ENCODE measurements around the gene WDR27.

The WDR27 gene

DNA sequence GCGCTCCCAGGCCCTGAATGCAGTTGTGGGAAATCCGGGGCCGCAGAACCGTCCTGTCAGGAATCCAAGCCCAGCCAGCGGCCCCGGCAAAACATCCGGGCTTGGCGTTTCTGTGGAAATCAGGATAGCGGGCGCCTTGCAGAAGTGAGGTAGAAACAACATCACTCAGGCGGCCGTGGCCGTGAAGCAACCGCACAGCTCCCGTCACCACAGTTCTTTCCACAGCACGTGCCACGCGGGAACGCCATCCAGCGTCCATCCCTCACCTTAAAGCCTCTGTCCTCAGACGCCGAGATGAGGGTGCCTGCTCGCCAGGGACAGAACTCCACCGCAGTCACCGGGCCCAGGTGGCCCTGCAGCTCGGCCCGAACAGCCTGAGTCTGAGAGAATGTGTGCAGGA lies 34.1 kb downstream of the WDR27 start:
- H3K27me3 ChIP-seq (ENCODE audit: control insufficient read depth in 1 of 2, insufficient read depth in 2 of 2, low read length in 2 of 2), result no peaks in the 10 kb centered on the region
- H3K36me3 ChIP-seq (ENCODE audit: control insufficient read depth in 1 of 2, insufficient read depth in 2 of 2, low read length in 2 of 2), result peaks cover 19 to 66% of the 10 kb centered on the region in 2 donors
- no peak overlapping the region for H3K4me3 ChIP-seq (ENCODE audit: low read depth in 1 of 2, low read length in 2 of 2)
- H3K9ac ChIP-seq (ENCODE audit: low read depth in 1 of 2, low read length in 2 of 2), result no peak overlapping the region
- H3K4me1 ChIP-seq (ENCODE audit: control insufficient read depth in 1 of 2, insufficient read depth in 2 of 2, low read length in 2 of 2), result no peaks in the 10 kb centered on the region
- H3K9me3 ChIP-seq (ENCODE audit: control insufficient read depth in 1 of 2, low read length in 2 of 2), result no peaks in the 10 kb centered on the region
- H3K27ac ChIP-seq (ENCODE audit: low read depth, low read length), result no peak overlapping the region

DNA sequence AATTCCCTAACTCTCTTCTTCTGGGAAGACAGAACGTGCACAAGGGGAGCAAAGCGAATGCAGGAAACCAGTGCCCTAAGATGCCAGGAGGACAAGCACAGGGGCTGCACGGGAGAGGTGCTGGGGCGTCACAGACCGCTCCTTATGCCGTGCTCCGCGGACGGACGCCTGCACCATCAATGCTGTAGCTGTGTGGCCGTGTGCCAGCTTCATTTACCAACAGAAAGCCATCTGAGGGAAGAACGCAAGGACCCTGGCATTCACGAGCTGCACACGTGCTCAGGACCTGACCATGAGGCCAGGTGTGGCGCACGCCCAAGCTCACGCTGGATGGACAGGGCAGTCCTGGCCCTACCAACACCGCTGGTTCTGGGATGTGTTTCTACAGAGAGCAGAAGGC lies 35.4 kb downstream of the WDR27 start:
- Histone ChIP-seq H3K4me1 (ENCODE audit: control insufficient read depth in 1 of 2, insufficient read depth in 2 of 2, low read length in 2 of 2) (no peaks in the 10 kb centered on the region), H3K36me3 (ENCODE audit: control insufficient read depth in 1 of 2, insufficient read depth in 2 of 2, low read length in 2 of 2) (peaks cover 22 to 60% of the 10 kb centered on the region in 2 donors)

GRCh38 chr6:169665289-169665688 lies 36.5 kb downstream of the WDR27 start:
- H3K27ac ChIP-seq (ENCODE audit: low read depth, low read length), result no peak overlapping the region
- no peak overlapping the region for H3K4me3 ChIP-seq (ENCODE audit: low read depth in 1 of 2, low read length in 2 of 2)
- no peaks in the 10 kb centered on the region for H3K9me3 ChIP-seq (ENCODE audit: control insufficient read depth in 1 of 2, low read length in 2 of 2)
- peaks cover 18 to 52% of the 10 kb centered on the region in 2 donors for H3K36me3 ChIP-seq (ENCODE audit: control insufficient read depth in 1 of 2, insufficient read depth in 2 of 2, low read length in 2 of 2)
- no peak overlapping the region for H3K9ac ChIP-seq (ENCODE audit: low read depth in 1 of 2, low read length in 2 of 2)
- H3K4me1 ChIP-seq (ENCODE audit: control insufficient read depth in 1 of 2, insufficient read depth in 2 of 2, low read length in 2 of 2), result no peaks in the 10 kb centered on the region
- no peaks in the 10 kb centered on the region for H3K27me3 ChIP-seq (ENCODE audit: control insufficient read depth in 1 of 2, insufficient read depth in 2 of 2, low read length in 2 of 2)

More for the DNA sequence above, 35.4 kb downstream of the WDR27 start:
- Histone ChIP-seq H3K9ac (ENCODE audit: low read depth in 1 of 2, low read length in 2 of 2) (no peak overlapping the region), H3K27me3 (ENCODE audit: control insufficient read depth in 1 of 2, insufficient read depth in 2 of 2, low read length in 2 of 2) (no peaks in the 10 kb centered on the region), H3K4me3 (ENCODE audit: low read depth in 1 of 2, low read length in 2 of 2) (no peak overlapping the region), H3K27ac (ENCODE audit: low read depth, low read length) (no peak overlapping the region), H3K9me3 (ENCODE audit: control insufficient read depth in 1 of 2, low read length in 2 of 2) (no peaks in the 10 kb centered on the region)

DNA sequence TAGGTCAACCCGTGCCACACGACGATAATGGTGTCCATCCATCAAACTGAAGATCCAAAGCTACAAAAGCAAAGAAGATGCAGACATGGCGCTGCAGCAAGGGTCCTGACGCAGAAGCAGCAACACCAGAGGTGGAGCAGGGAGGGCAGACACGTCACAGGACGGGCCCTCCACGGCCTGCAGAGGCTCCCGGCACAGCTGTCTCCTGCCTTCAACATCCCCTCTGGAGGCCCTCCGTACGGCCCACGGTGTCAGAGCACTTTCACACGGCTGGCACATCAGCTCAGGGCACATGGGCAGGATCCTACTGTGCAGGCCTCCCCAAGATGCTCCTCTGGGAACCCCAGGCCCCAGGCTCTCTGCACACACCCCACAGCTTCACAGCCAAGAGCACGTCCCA lies 37.6 kb downstream of the WDR27 start:
- H3K4me1 ChIP-seq (ENCODE audit: control insufficient read depth in 1 of 2, insufficient read depth in 2 of 2, low read length in 2 of 2), result no peaks in the 10 kb centered on the region
- peaks cover 18 to 52% of the 10 kb centered on the region in 2 donors for H3K36me3 ChIP-seq (ENCODE audit: control insufficient read depth in 1 of 2, insufficient read depth in 2 of 2, low read length in 2 of 2)

DNA sequence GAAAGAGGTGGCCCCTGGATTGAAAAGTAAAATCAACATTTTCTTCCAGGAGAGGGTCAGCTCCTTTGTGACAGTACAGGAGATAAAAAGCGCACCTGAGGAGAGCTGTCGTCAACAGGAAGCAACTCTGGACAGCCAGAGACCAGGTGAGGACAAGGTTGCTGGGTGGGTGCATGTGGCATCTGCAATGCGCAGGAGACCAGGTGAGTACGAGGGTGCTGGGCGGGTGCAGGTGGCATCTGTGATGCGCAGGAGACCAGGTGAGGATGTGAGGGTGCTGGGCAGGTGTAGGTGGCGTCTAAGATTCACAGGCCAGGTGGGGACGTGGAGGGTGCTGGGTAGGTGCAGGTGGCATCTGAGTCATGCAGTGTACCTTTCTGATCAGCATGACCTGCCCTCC lies 38.4 kb downstream of the WDR27 start:
- H3K27me3 ChIP-seq (ENCODE audit: control insufficient read depth in 1 of 2, insufficient read depth in 2 of 2, low read length in 2 of 2), result no peaks in the 10 kb centered on the region
- H3K9ac ChIP-seq (ENCODE audit: low read depth in 1 of 2, low read length in 2 of 2), result no peak overlapping the region
- no peaks in the 10 kb centered on the region for H3K4me1 ChIP-seq (ENCODE audit: control insufficient read depth in 1 of 2, insufficient read depth in 2 of 2, low read length in 2 of 2)
- no peak overlapping the region for H3K4me3 ChIP-seq (ENCODE audit: low read depth in 1 of 2, low read length in 2 of 2)
- no peak overlapping the region for H3K27ac ChIP-seq (ENCODE audit: low read depth, low read length)
- H3K36me3 ChIP-seq (ENCODE audit: control insufficient read depth in 1 of 2, insufficient read depth in 2 of 2, low read length in 2 of 2), result peaks cover 18 to 52% of the 10 kb centered on the region in 2 donors
- no peaks in the 10 kb centered on the region for H3K9me3 ChIP-seq (ENCODE audit: control insufficient read depth in 1 of 2, low read length in 2 of 2)

More for the DNA sequence above, 37.6 kb downstream of the WDR27 start:
- no peak overlapping the region for H3K9ac ChIP-seq (ENCODE audit: low read depth in 1 of 2, low read length in 2 of 2)
- no peaks in the 10 kb centered on the region for H3K27me3 ChIP-seq (ENCODE audit: control insufficient read depth in 1 of 2, insufficient read depth in 2 of 2, low read length in 2 of 2)
- H3K9me3 ChIP-seq (ENCODE audit: control insufficient read depth in 1 of 2, low read length in 2 of 2), result no peaks in the 10 kb centered on the region
- H3K27ac ChIP-seq (ENCODE audit: low read depth, low read length), result no peak overlapping the region
- H3K4me3 ChIP-seq (ENCODE audit: low read depth in 1 of 2, low read length in 2 of 2), result no peak overlapping the region

GRCh38 chr6:169661391-169661756 lies 40.5 kb downstream of the WDR27 start:
- Histone ChIP-seq H3K4me3 (ENCODE audit: low read depth in 1 of 2, low read length in 2 of 2) (no peak overlapping the region), H3K36me3 (ENCODE audit: control insufficient read depth in 1 of 2, insufficient read depth in 2 of 2, low read length in 2 of 2) (peaks cover 11 to 41% of the 10 kb centered on the region in 2 donors), H3K4me1 (ENCODE audit: control insufficient read depth in 1 of 2, insufficient read depth in 2 of 2, low read length in 2 of 2) (no peaks in the 10 kb centered on the region), H3K27ac (ENCODE audit: low read depth, low read length) (no peak overlapping the region), H3K9me3 (ENCODE audit: control insufficient read depth in 1 of 2, low read length in 2 of 2) (no peaks in the 10 kb centered on the region), H3K27me3 (ENCODE audit: control insufficient read depth in 1 of 2, insufficient read depth in 2 of 2, low read length in 2 of 2) (no peaks in the 10 kb centered on the region), H3K9ac (ENCODE audit: low read depth in 1 of 2, low read length in 2 of 2) (no peak overlapping the region)

DNA sequence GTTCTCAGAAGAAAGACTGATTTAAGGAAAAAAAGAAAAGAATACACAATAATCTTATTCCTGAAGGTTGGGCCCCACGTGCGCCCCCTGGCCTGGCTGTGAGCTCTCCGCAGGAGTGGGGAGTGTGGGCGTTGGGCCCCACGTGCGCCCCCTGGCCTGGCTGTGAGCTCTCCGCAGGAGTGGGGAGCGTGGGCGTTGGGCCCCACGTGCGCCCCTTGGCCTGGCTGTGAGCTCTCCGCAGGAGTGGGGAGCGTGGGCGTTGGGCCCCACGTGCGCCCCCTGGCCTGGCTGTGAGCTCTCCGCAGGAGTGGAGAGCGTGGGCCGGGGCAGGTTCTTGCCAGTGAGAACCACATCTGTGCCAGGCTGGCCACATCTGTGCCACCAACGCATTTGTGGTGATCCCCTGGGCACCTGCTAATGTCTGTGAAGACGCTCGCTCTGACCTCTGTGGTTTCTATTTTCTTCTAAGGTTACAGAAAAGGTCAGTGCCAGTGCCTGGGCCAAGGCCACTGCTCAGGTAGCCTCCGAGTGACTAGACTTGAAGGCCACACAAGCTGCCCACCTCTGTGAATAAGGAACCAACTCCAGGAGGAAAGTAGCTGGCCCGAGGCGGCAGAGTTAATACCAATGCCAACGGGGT lies 41.0 kb downstream of the WDR27 start:
- no peak overlapping the region for H3K9ac ChIP-seq (ENCODE audit: low read depth in 1 of 2, low read length in 2 of 2)
- H3K4me1 ChIP-seq (ENCODE audit: control insufficient read depth in 1 of 2, insufficient read depth in 2 of 2, low read length in 2 of 2), result no peaks in the 10 kb centered on the region
- no peak overlapping the region for H3K4me3 ChIP-seq (ENCODE audit: low read depth in 1 of 2, low read length in 2 of 2)
- no peak overlapping the region for H3K27ac ChIP-seq (ENCODE audit: low read depth, low read length)
- no peaks in the 10 kb centered on the region for H3K27me3 ChIP-seq (ENCODE audit: control insufficient read depth in 1 of 2, insufficient read depth in 2 of 2, low read length in 2 of 2)
- H3K36me3 ChIP-seq (ENCODE audit: control insufficient read depth in 1 of 2, insufficient read depth in 2 of 2, low read length in 2 of 2), result peaks cover 11 to 38% of the 10 kb centered on the region in 2 donors
- no peaks in the 10 kb centered on the region for H3K9me3 ChIP-seq (ENCODE audit: control insufficient read depth in 1 of 2, low read length in 2 of 2)

DNA sequence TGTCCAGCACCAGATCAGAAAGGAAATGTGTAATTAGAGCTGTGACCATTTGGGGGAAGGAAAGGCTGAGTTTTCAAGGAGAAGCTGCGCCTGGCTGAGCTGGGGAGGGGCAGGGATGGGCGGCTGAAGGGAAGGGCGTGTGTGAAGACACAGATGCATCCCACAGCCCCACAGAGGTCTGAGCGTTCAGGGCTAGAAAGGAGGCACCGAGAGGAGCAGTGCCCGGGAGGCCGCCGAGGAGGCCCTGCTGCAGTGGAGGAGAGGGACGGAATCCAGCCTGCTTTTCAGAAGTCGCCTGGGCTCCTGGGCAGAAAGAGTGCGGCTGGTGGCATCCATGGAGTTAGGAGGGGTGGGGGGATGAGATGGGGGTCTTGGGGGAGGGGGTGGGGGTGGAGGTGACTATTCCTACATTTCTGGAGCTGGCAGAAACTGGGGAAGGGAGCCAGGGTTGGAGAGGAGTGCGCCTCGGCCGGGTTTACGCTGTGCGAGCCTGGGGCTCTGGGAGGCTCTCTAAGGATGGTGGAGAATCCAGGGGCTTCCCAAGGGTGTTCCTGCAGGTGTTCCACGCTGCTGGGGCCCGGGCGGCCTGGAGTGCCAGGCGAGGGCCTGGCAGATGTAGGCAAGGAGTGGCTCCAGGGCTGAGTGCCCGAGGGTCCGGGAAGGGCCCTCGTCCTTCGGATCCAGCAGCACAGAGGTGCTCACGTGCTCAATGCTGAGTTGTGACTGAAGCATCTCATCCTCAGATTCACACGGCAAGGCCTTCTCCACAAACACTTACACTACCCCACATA lies 41.8 kb downstream of the WDR27 start:
- Histone ChIP-seq H3K27ac (ENCODE audit: low read depth, low read length) (no peak overlapping the region), H3K4me1 (ENCODE audit: control insufficient read depth in 1 of 2, insufficient read depth in 2 of 2, low read length in 2 of 2) (peaks cover 3 to 6% of the 10 kb centered on the region in 2 donors), H3K4me3 (ENCODE audit: low read depth in 1 of 2, low read length in 2 of 2) (no peak overlapping the region), H3K9me3 (ENCODE audit: control insufficient read depth in 1 of 2, low read length in 2 of 2) (no peaks in the 10 kb centered on the region), H3K9ac (ENCODE audit: low read depth in 1 of 2, low read length in 2 of 2) (no peak overlapping the region), H3K36me3 (ENCODE audit: control insufficient read depth in 1 of 2, insufficient read depth in 2 of 2, low read length in 2 of 2) (peaks cover 4 to 32% of the 10 kb centered on the region in 2 donors), H3K27me3 (ENCODE audit: control insufficient read depth in 1 of 2, insufficient read depth in 2 of 2, low read length in 2 of 2) (no peaks in the 10 kb centered on the region)

DNA sequence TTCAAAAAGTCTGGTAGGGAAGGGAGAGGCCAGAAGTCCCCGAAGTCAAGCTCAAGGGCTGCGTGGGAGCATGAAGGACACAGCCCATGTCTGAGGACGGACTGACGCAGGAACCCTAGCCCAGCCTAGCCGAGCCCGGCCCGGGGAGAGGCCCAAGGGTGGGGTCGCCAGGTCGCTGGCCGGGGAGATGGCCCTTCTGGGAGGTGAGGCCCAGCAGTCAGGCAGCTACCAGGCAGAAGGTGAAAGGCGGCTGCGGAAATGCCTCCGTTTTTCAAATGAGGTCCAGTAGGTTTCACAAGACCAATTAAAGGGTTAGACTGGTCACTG lies 44.6 kb downstream of the WDR27 start:
- Histone ChIP-seq H3K9me3 (ENCODE audit: control insufficient read depth in 1 of 2, low read length in 2 of 2) (no peaks in the 10 kb centered on the region), H3K4me3 (ENCODE audit: low read depth in 1 of 2, low read length in 2 of 2) (no peak overlapping the region), H3K4me1 (ENCODE audit: control insufficient read depth in 1 of 2, insufficient read depth in 2 of 2, low read length in 2 of 2) (peaks cover 3 to 7% of the 10 kb centered on the region in 2 donors), H3K36me3 (ENCODE audit: control insufficient read depth in 1 of 2, insufficient read depth in 2 of 2, low read length in 2 of 2) (peaks cover 3 to 16% of the 10 kb centered on the region in 2 donors), H3K27ac (ENCODE audit: low read depth, low read length) (no peak overlapping the region), H3K9ac (ENCODE audit: low read depth in 1 of 2, low read length in 2 of 2) (no peak overlapping the region), H3K27me3 (ENCODE audit: control insufficient read depth in 1 of 2, insufficient read depth in 2 of 2, low read length in 2 of 2) (no peaks in the 10 kb centered on the region)

DNA sequence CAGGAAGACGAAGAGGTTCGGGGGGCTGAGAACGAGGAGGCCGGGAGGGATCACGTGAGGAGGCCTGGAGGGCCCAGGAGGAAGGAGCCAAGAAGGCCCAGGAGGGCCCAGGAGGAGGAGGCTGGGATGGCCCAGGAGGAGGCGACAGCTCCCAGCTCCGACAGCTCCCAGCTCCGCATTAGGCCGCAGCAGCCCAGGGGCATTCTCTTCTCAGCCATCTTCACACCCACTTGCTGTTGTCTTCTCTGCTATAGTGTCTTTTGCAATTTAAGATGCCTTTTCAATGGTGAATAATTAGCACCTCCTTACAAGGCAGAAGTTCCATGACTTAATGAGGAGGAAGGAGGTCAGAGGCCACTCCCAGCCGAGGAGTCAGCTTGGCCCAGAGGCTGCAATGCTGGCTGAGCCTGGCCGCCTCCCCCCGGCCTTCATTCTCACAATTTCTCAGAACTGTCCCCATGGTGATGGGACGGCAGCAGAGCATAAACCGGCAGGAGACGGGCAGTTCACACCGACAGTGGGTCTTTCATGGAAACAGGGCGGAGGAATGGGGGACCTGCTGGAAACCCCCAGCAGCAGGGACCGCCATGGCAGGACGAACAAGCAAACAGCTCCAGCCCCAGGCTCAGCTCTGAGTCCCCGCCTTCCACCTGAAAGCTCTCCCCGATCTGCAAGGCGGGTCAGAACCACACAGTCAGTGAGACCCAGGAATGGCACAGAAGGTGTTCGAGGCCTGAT lies 45.1 kb downstream of the WDR27 start:
- no peak overlapping the region for H3K27ac ChIP-seq (ENCODE audit: low read depth, low read length)
- H3K9ac ChIP-seq (ENCODE audit: low read depth in 1 of 2, low read length in 2 of 2), result no peak overlapping the region
- H3K27me3 ChIP-seq (ENCODE audit: control insufficient read depth in 1 of 2, insufficient read depth in 2 of 2, low read length in 2 of 2), result no peaks in the 10 kb centered on the region
- H3K4me1 ChIP-seq (ENCODE audit: control insufficient read depth in 1 of 2, insufficient read depth in 2 of 2, low read length in 2 of 2), result peaks cover 3 to 7% of the 10 kb centered on the region in 2 donors
- H3K36me3 ChIP-seq (ENCODE audit: control insufficient read depth in 1 of 2, insufficient read depth in 2 of 2, low read length in 2 of 2), result peaks cover 3 to 16% of the 10 kb centered on the region in 2 donors
- no peak overlapping the region for H3K4me3 ChIP-seq (ENCODE audit: low read depth in 1 of 2, low read length in 2 of 2)
- H3K9me3 ChIP-seq (ENCODE audit: control insufficient read depth in 1 of 2, low read length in 2 of 2), result no peaks in the 10 kb centered on the region
